ENCODE results near the gene ALDH1A2. TPM values are rescaled to one million over a fixed set of nuclear protein-coding genes. Genes with fewer than 3 reads are reported as not detected.
"Not testable (repeated sequence)": the region's sequence is repeated elsewhere in the genome, so short reads cannot be mapped to it uniquely, and the experiment has no call there.

Gene ALDH1A2
- polyA plus RNA-seq, 3 donors = 287 to 333 (median 325) TPM

GRCh38 chr15:58002338-58003126 is 63.0 kb downstream of the ALDH1A2 start:
- DNase-seq (ENCODE audit: low read depth in 3 of 3, low spot score in 2 of 3) = no peak

GRCh38 chr15:57999699-58000098 is 65.8 kb downstream of the ALDH1A2 start:
- DNase-seq (ENCODE audit: low read depth in 3 of 3, low spot score in 2 of 3) = not testable (repeated sequence)

GRCh38 chr15:57996561-57996960 is 69.0 kb downstream of the ALDH1A2 start:
- DNase-seq (ENCODE audit: low read depth in 3 of 3, low spot score in 2 of 3) = no peak

- DNase-seq (ENCODE audit: low read depth in 3 of 3, low spot score in 2 of 3) = no peak
Measured at GRCh38 chr15:57994221-57995049, 71.1 kb downstream of the ALDH1A2 start.

GRCh38 chr15:57993409-57994145 is 71.9 kb downstream of the ALDH1A2 start:
- no peak for DNase-seq (ENCODE audit: low read depth in 3 of 3, low spot score in 2 of 3)

GRCh38 chr15:57992761-57993355 is 72.7 kb downstream of the ALDH1A2 start:
- DNase-seq (ENCODE audit: low read depth in 3 of 3, low spot score in 2 of 3) = peak in 1 of 3 donors; percentile 16

GRCh38 chr15:57973534-57973933 is 92.0 kb downstream of the ALDH1A2 start:
- DNase-seq (ENCODE audit: low read depth in 3 of 3, low spot score in 2 of 3) = no peak

GRCh38 chr15:57972864-57973263 is 92.6 kb downstream of the ALDH1A2 start:
- no peak for DNase-seq (ENCODE audit: low read depth in 3 of 3, low spot score in 2 of 3)

- DNase-seq (ENCODE audit: low read depth in 3 of 3, low spot score in 2 of 3) = no peak
Measured at GRCh38 chr15:57969996-57970395, 95.5 kb downstream of the ALDH1A2 start.

- no peak for DNase-seq (ENCODE audit: low read depth in 3 of 3, low spot score in 2 of 3)
Measured at GRCh38 chr15:57969355-57969754, 96.2 kb downstream of the ALDH1A2 start.

GRCh38 chr15:57962887-57963286 is 102.6 kb downstream of the ALDH1A2 start:
- no peak for DNase-seq (ENCODE audit: low read depth in 3 of 3, low spot score in 2 of 3)

- DNase-seq (ENCODE audit: low read depth in 3 of 3, low spot score in 2 of 3) = no peak
Measured at GRCh38 chr15:57961919-57962318, 103.6 kb downstream of the ALDH1A2 start.

- DNase-seq (ENCODE audit: low read depth in 3 of 3, low spot score in 2 of 3) = no peak
Measured at GRCh38 chr15:57957113-57957512, 108.4 kb downstream of the ALDH1A2 start.

- DNase-seq (ENCODE audit: low read depth in 3 of 3, low spot score in 2 of 3) = no peak
Measured at GRCh38 chr15:57953874-57954273, 111.6 kb downstream of the ALDH1A2 start.

- DNase-seq (ENCODE audit: low read depth in 3 of 3, low spot score in 2 of 3) = no peak
Measured at GRCh38 chr15:57951328-57951932, 114.1 kb downstream of the ALDH1A2 start.

- no peak for DNase-seq (ENCODE audit: low read depth in 3 of 3, low spot score in 2 of 3)
Measured at GRCh38 chr15:57950381-57950946, 115.0 kb downstream of the ALDH1A2 start.

GRCh38 chr15:57949374-57949943 is 116.1 kb downstream of the ALDH1A2 start:
- DNase-seq (ENCODE audit: low read depth in 3 of 3, low spot score in 2 of 3) = peak in 2 of 3 donors; percentile 23 to 29

GRCh38 chr15:57948351-57949289 is 116.9 kb downstream of the ALDH1A2 start:
- no peak for DNase-seq (ENCODE audit: low read depth in 3 of 3, low spot score in 2 of 3)

Measured in right renal cortex interstitium (tissue), 3 donors.